HG03575 (cell line): ENCODE data around the gene FAM118A.
"Not testable (repeated sequence)": the region's sequence is repeated elsewhere in the genome, so short reads cannot be mapped to it uniquely, and the experiment has no call there.

Experiments used
- ATAC-seq: cut with Tn5 transposase; IDR thresholded peaks from one replicate; pipeline ENCODE4 v1.9.1; 2021; ENCODE audit not compliant: unreplicated experiment, insufficient number of reproducible peaks, low FRiP score; ENCODE audit errors: extremely low read depth

Gene FAM118A

GRCh38 chr22:45278125-45278524 lies 31.6 kb upstream of the FAM118A start:
- no peak for ATAC-seq

- ATAC-seq: no peak
Observed at GRCh38 chr22:45280587-45280980, 29.1 kb upstream of the FAM118A start.

GRCh38 chr22:45281010-45281409 lies 28.7 kb upstream of the FAM118A start:
- no peak for ATAC-seq

- ATAC-seq: no peak
Observed at GRCh38 chr22:45284705-45285262, 24.9 kb upstream of the FAM118A start, which contains the start of gene UPK3A. Gene UPK3A, plus strand, starts transcription at chr22:45284949. Its CDS starts 65 bp downstream, at chr22:45285014.

GRCh38 chr22:45285263-45286058 lies 24.3 kb upstream of the FAM118A start:
- ATAC-seq: no peak

- no peak for ATAC-seq
Observed at GRCh38 chr22:45286854-45287551, 22.7 kb upstream of the FAM118A start.

- no peak for ATAC-seq
Observed at GRCh38 chr22:45290410-45290936, 19.3 kb upstream of the FAM118A start.

GRCh38 chr22:45291061-45291930 lies 18.4 kb upstream of the FAM118A start:
- ATAC-seq: no peak

- no peak for ATAC-seq
Observed at GRCh38 chr22:45291931-45292290, 17.8 kb upstream of the FAM118A start.

GRCh38 chr22:45292731-45293442 lies 16.8 kb upstream of the FAM118A start:
- ATAC-seq: no peak

GRCh38 chr22:45294030-45294429 lies 15.7 kb upstream of the FAM118A start:
- ATAC-seq: no peak

GRCh38 chr22:45295004-45295403 lies 14.7 kb upstream of the FAM118A start:
- ATAC-seq: not testable (repeated sequence)

- ATAC-seq: no peak
Observed at GRCh38 chr22:45295492-45295891, 14.2 kb upstream of the FAM118A start.

GRCh38 chr22:45296628-45297297 lies 13.0 kb upstream of the FAM118A start:
- ATAC-seq: no peak

GRCh38 chr22:45298934-45299505 lies 10.7 kb upstream of the FAM118A start:
- ATAC-seq: no peak

GRCh38 chr22:45302751-45303150 lies 7.0 kb upstream of the FAM118A start:
- ATAC-seq: no peak

GRCh38 chr22:45303181-45303580 lies 6.6 kb upstream of the FAM118A start:
- ATAC-seq: no peak

- ATAC-seq: no peak
Observed at GRCh38 chr22:45304971-45305370, 4.8 kb upstream of the FAM118A start.
